ENCODE data around the gene UNC45B. TPM values are rescaled to one million over a fixed set of nuclear protein-coding genes. Genes with fewer than 3 reads are reported as not detected.

The UNC45B gene
- total RNA-seq, 6 experiments from 2014 or later: 0.07 to 0.19 TPM; not detected in 4

DNA sequence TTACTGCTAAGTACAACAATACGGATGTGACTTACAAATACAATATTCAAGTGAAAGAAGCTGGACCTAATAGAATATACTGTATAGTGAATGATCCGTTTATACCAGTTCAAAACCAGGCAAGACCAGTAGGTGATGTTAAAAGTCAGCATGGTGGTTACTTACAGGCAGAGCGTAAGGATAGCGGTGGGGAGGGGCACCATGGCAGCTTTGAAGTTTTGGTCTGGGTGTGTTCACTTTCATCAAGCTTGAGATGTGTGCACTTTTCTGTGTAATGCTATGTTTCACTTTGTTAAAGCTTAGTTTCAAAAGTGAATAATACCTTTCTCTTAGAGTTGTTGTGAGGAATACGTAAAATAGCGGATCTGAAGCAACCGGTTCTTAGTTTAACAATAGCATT lies 63.1 kb downstream of the UNC45B start:
- intact Hi-C loops (cut with DNase I): no loop called here
- no peaks in the 10 kb centered on the region for H3K4me1 ChIP-seq
- H3K9me3 ChIP-seq: no peaks in the 10 kb centered on the region
- 78% methylated on average over 7 of the region's 7 CpGs for WGBS (ENCODE audit: insufficient coverage, low coverage, low lambda C conversion rate, missing lambda C conversion rate)
- no peak for DNase-seq
- peaks cover 0 to 5% of the 10 kb centered on the region in 2 donors for H3K27me3 ChIP-seq
- no peak for TF ChIP-seq POLR2A (IDR thresholded peaks at IDR 0.05)
- TF ChIP-seq, protein P1, sequence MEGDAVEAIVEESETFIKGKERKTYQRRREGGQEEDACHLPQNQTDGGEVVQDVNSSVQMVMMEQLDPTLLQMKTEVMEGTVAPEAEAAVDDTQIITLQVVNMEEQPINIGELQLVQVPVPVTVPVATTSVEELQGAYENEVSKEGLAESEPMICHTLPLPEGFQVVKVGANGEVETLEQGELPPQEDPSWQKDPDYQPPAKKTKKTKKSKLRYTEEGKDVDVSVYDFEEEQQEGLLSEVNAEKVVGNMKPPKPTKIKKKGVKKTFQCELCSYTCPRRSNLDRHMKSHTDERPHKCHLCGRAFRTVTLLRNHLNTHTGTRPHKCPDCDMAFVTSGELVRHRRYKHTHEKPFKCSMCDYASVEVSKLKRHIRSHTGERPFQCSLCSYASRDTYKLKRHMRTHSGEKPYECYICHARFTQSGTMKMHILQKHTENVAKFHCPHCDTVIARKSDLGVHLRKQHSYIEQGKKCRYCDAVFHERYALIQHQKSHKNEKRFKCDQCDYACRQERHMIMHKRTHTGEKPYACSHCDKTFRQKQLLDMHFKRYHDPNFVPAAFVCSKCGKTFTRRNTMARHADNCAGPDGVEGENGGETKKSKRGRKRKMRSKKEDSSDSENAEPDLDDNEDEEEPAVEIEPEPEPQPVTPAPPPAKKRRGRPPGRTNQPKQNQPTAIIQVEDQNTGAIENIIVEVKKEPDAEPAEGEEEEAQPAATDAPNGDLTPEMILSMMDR (IDR thresholded peaks at IDR 0.05): no peak
- no peak overlapping the region for H3K27ac ChIP-seq
- ATAC-seq: no peak
- no peaks in the 10 kb centered on the region for H3K36me3 ChIP-seq
- no peak overlapping the region for H3K4me3 ChIP-seq

DNA sequence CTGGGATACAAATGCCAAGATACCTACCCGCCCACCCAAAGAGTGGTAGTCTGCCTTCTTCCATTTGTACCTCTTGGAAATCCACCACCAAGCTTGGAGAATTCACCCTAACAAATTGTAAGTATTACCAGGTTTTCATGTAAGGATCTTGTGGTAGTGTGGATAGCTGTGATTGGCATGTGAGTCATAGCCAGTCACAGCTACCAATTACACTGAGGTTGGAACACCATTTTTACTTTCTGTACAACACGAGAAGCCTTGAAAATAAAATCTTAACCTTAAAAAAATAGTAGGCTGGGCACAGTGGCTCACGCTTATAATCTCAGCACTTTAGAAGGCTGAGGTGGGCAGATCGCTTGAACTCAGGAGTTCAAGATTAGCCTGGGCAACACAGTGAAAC lies 65.1 kb downstream of the UNC45B start:
- WGBS (ENCODE audit: insufficient coverage, low coverage, low lambda C conversion rate, missing lambda C conversion rate): 60% methylated on average over 4 of the region's 4 CpGs
- Histone ChIP-seq H3K36me3 (no peaks in the 10 kb centered on the region), H3K4me3 (no peak overlapping the region), H3K9me3 (no peaks in the 10 kb centered on the region), H3K4me1 (no peaks in the 10 kb centered on the region), H3K27ac (no peak overlapping the region), H3K27me3 (peaks cover 0 to 5% of the 10 kb centered on the region in 2 donors)
- intact Hi-C loops (cut with DNase I): no loop called here
- DNase-seq: no peak
- ATAC-seq: no peak
- no peak for TF ChIP-seq POLR2A (IDR thresholded peaks at IDR 0.05)
- TF ChIP-seq, protein P1 (IDR thresholded peaks at IDR 0.05): no peak

DNA sequence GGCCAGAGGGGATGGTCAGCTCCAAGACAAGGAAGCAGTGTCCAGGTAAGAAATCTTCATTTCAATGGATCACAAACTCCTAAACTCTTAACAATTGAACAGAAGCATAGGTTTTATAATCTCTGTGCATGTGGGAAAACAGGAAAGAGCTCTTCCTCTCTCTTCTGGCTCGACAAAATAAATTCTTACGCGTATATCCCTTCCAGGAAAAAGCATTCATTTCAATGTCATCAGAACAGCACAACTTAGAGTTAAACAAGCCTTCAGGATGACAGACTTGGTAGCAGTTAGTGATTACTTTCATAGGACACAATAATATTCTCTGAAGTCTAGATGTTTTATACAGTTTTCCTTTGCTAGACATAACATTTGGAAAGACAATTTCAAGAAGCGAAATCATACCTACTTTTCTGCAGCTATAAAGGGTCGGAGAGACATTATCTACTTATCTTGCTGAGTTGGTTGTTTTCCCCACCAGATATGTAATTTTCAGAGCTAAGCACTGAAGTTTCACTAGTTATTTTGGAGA lies 65.9 kb downstream of the UNC45B start:
- Histone ChIP-seq H3K36me3 (no peaks in the 10 kb centered on the region), H3K4me1 (no peaks in the 10 kb centered on the region), H3K9me3 (no peaks in the 10 kb centered on the region), H3K4me3 (no peak overlapping the region), H3K27ac (peak overlapping the region in 1 of 3 donors; percentile 13), H3K27me3 (peaks cover 0 to 5% of the 10 kb centered on the region in 2 donors)
- TF ChIP-seq POLR2A (IDR thresholded peaks at IDR 0.05): no peak
- TF ChIP-seq, protein P1 (IDR thresholded peaks at IDR 0.05): no peak
- DNase-seq (no peak), ATAC-seq (peak in 3 of 4 donors; percentile 50 to 64 (median 61))
- intact Hi-C loops (cut with DNase I): no loop called here
- WGBS (ENCODE audit: insufficient coverage, low coverage, low lambda C conversion rate, missing lambda C conversion rate): 51% methylated on average over 5 of the region's 5 CpGs

DNA sequence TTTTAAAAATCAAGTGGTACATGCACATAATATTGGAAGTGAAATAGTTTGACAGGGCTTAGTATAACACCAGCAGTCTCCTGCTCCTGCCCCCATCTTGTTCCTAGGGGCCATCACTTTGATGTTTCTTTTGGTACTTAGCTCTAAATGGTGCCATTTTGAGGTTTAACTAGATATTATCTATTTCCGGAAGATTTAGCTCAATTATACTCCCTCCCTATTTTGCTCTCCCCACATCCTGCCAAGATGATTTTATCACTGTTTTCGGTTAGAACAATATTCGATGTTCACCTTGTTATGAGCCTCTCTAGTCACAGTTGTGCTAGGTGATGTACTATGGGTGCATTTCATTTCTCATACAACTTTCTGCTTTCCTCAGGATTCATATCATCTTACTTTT lies 66.6 kb downstream of the UNC45B start:
- intact Hi-C loops (cut with DNase I): no loop called here
- peak; percentile 16 to 63 (median 35) for ATAC-seq
- H3K4me1 ChIP-seq: no peaks in the 10 kb centered on the region

More for the DNA sequence above, 66.6 kb downstream of the UNC45B start:
- TF ChIP-seq, protein P1 (IDR thresholded peaks at IDR 0.05): no peak
- no peak for TF ChIP-seq POLR2A (IDR thresholded peaks at IDR 0.05)
- no peak overlapping the region for H3K4me3 ChIP-seq
- no peaks in the 10 kb centered on the region for H3K27me3 ChIP-seq
- no peaks in the 10 kb centered on the region for H3K36me3 ChIP-seq
- H3K27ac ChIP-seq: peak overlapping the region in 1 of 3 donors; percentile 13
- no peak for DNase-seq
- H3K9me3 ChIP-seq: no peaks in the 10 kb centered on the region
- WGBS (ENCODE audit: insufficient coverage, low coverage, low lambda C conversion rate, missing lambda C conversion rate): 33% methylated on average over 3 of the region's 3 CpGs
